HG03342 (cell line): Measurements from ENCODE around the gene ERC2.

Source experiments
- ATAC-seq: cut with Tn5 transposase; IDR thresholded peaks from one replicate; pipeline ENCODE4 v1.9.1; 2021; ENCODE audit warnings: mild to moderate bottlenecking, moderate library complexity; ENCODE audit not compliant: unreplicated experiment

ERC2 gene

DNA sequence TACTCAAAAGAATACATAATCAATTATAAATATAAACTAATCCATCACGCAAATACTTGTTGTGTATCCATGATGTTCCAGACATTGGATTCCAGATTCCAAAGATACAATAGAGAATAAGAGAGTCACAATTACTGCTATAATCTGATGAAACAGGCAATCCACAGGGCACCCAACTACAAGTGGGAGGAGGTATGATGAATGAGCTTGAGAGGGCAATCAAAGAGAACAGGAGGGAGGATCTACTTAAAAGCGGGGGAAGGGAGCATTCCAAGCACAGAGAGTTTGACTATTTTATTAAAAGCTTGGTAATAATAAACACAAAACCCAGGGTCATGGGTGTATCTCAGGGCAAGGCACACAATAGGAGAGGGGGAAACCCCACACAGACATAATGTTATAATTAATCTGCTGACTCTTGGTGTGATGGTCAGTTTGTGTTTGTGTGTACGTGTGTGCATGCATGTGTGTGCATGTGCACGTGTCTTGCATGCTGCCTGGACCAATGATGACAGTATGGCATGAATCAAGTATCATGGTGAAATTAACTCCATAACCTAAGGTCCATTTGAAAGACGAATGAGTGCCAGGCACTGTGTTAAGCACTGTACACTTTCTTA is 655.8 kb downstream of the ERC2 start:
- ATAC-seq, result no peak

- ATAC-seq, result no peak
Measured at GRCh38 chr3:55807210-55807609, 661.1 kb downstream of the ERC2 start.

DNA sequence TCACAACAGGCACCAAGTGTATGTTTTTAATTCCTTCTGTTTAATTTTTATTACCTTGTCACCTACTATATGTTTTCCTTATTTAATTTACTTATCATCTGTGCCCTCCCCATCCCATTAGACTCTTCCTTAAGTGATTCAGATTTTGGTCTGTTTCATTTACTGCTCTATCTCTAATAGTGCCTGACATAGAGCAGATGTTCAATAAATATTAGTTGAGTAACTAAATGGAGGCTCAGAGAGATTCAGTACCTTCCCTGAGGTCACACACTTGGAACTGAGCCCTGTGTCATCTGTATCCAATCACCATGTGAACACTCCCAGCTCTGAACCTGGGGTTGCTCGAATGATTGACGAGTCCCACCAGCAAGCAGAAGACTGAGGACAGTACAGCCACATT is 663.1 kb downstream of the ERC2 start:
- ATAC-seq, result no peak

DNA sequence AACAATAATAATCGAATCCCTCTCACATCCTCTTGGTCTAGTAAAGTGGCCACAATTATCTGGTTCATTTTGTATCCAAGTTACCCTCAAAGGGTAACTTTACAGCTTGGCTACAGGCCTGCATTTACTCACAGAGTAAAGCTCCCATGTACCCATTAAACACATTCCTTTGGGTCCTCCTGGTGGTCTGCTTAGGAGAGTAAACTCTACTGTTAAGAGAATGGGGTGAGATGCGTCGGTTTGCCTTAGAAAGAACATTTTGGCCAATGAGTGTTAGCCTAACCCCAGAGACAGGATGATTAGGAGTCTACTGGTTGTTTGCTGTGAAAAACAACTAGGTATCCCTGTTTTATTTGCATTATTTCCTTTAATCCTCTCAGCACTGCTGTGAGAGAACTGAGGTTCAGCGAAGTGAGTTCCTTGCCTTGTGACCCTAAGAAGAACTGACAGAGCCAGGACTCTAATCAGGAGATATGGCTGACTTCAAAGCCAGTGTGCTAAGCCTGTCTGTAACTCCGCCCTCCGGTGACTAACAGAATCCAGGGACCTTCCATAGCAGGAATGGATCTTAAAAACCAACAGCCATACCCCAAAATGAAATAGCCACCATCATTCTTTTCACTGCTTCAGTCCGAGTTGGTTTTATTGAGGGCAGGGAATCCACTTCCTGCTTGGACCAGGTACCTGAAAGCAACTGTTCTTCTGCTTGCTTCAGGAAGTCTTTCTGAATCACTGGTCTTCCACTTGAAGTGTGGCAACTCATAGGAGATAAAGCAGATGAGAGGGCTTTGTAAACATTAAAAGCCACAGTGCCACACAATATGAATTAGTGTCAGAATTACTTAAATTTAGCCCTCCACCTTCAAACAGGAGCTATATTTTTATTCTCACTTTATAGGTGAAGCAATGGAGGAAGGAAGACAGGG is 663.8 kb downstream of the ERC2 start:
- ATAC-seq, result no peak

DNA sequence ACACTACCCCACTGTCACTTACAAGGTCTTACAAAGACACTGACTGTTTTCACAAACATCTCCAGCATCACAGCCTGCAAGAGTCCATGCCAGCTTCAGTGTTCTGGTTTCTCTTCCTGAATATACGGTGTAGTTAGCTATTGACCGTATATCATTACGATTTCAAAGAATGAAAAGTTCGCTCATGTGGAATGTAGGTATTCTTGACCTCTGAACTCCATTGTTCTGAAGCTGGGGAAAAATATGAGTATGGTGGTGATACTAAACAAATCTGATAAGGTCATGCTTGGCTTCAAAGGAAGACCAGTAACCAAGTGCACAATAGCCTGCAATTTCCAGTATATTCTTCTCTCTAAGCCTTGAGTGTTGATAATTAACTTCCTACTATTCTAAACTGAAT is 665.5 kb downstream of the ERC2 start:
- ATAC-seq, result no peak

DNA sequence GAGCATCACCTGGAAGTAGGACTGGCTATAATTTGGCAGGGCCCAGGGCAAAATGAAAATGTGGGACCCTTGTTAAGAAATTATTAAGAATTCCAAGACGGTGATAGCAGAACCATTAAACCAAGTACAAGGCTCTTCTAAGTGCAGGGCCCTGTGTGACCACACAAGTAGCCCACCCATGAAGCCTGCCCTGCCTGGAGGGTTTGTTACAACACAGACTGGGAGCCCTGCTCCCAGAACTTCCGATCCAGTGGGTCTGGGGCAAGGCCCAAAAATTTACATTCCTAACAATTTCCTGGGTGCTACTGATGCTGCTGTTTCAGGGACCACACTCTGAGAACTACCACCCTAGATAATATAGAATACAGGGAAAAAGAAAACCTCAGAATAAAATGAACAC is 666.6 kb downstream of the ERC2 start:
- no peak for ATAC-seq

GRCh38 chr3:55801068-55801467 is 667.2 kb downstream of the ERC2 start:
- no peak for ATAC-seq

GRCh38 chr3:55797775-55798174 is 670.5 kb downstream of the ERC2 start:
- no peak for ATAC-seq

DNA sequence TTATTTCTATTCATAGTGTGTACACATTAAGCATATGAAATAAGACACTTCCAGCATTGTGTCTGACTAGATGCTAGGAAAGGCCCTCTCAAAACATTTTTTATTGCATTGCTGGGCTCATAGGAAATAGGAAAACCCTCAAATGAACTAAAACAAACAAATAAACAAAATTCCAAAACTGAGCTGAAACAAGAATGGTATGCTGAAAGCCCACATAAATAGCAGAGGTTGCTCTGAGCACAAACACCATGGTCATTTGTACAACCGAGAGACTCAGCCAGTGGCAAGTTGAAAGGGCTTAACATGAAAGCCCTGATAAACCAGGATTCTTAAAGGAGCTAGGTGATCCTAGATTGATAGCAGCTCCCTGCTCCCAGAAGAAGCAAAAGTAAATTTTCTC is 671.2 kb downstream of the ERC2 start:
- no peak for ATAC-seq

DNA sequence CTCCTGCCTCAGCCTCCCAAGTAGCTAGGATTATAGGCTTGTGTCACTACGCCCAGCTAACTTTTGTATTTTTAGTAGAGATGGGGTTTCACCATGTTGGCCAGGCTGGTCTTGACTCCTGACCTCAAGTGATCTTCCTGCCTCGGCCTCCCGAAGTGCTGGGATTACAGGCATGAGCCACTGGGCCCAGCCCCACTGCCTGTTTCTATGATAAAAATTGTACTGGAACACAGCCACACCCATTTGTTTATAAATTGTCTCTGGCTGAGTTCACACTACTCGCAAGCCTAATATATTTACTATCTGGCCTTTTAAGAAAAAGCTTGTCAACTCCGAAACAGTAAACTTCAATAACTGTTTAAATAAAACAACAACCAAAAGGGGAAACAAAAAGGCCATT is 671.7 kb downstream of the ERC2 start:
- ATAC-seq, result no peak

DNA sequence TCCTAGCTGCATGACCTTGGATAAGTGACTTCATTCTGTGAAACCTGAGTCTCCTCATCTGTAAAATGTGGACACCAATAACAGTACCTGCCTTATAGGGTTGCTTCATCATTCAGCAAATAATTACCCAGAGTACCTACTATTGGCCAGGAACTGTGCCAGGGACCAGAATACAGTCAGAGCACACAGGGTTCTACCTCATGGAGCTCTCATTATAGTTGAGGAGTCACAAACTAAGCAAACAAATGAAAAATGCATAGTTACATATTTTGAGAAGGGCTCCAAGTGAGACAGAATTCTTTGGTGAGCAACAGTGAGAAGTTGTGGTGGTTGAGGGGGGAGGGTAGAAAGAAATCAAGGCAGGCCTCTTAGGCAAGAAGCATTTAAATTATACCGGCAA is 672.5 kb downstream of the ERC2 start:
- ATAC-seq, result no peak

DNA sequence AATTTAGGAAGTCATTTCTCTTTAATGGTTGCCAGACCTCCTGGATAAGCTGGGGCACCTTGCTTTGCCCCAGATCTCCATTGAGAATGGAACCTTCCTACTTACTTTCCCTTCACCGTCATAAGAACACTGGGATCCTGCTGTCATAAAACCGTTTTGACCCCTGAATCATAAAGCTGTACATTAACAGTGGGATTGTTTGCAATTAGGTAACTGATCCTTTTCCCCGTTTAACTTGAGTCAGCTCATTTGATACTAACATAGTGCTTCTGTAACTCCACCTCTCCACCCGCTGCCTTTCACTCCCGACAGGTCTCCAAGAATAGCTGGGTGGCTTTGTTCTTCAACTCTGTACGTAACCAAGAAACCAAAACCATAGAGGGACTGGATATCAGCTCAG is 673.0 kb downstream of the ERC2 start:
- no peak for ATAC-seq

DNA sequence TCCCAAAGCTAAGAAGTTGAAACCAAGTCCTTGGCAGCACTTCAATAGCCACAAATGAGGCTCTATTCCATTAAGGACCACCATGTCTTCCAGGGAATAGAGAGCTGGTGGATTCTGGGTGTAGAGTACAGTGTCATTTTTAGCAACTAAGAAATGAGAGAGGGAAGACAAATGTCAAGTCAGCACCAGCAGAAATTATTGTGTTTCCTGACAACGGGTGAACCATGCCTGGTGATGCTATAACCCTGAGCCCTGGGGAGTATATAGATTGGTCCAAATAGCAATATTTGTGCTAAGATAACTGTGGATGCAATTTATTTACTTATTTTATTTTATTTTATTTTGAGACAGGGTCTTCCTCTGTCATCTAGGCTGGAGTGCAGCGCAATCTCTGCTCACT is 675.5 kb downstream of the ERC2 start:
- ATAC-seq, result no peak

GRCh38 chr3:55792009-55792408 is 676.3 kb downstream of the ERC2 start:
- no peak for ATAC-seq

- ATAC-seq, result no peak
Measured at GRCh38 chr3:55790596-55791350, 677.5 kb downstream of the ERC2 start.

DNA sequence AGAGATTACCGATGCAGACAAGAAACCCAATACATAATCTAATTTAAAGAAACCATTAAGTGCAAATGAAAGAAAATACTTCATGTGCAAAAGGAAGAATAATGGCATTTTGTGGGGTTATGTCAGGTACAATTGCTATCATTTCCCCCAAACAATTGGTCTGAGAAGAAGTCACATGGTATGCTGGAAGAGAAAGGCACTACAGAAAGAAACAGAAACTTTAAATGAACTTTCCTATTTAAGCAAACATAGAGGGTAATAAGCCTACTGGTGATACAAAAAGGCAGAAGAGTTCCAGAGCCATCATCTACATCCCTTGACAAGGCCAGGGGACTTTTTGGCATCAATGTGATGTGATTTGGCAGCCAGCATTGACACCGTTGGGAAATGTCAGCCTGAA is 678.8 kb downstream of the ERC2 start:
- ATAC-seq, result no peak

DNA sequence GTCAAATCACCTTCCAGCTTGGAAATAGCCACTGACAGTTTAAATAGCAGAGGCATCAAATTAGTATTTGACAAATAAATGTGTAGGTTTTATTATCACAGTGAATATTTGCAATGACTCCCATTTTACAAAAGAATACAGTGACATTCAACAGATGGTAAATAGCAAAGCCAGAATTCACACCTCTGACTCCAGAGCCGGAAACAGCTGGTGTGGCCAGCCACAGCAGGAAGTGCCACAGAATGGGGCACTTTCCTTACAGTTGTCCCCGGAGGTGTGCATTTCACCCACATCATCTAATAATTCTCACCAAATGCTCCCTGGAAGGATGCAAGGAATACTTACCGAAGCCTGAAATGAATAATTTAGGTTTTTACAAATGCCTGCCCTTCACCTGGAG is 685.5 kb downstream of the ERC2 start:
- no peak for ATAC-seq

GRCh38 chr3:55782351-55782750 is 685.9 kb downstream of the ERC2 start:
- no peak for ATAC-seq

DNA sequence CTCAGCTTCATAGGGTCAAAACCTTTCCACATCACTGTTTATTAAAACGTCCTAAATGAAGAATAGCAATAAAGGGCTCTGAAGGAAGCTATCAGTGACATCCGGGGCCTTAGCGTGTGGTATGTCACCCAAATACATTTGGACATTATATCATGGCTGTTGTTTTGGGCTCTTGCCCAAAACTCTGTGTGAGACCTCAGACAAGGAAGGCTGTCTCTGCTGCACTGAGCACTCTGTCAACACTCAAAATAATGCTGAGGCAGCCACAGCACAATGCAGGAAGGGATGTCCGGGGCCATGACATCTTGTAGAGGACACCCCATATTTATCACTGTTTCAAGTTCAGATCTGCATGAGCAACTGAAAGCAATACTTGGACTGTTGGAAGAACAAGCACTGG is 687.4 kb downstream of the ERC2 start:
- no peak for ATAC-seq

DNA sequence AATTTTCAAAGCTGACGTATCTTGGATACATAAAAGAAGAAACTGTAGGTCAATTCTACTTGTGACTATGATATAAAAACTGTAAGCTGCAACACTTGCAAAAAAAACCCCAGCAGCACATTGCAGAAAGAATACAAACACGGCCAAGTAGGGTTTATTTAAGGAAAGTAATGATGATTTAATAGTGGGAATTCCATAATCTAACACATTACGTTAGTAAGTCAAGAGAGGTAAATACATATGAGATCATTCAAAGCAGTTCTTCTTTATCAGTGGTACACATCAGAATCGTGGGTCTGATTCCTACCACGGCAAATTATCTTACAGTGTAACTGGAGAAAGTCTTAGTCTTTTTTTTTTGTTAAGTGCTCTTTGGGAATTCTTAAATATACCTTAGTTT is 688.7 kb downstream of the ERC2 start:
- no peak for ATAC-seq

DNA sequence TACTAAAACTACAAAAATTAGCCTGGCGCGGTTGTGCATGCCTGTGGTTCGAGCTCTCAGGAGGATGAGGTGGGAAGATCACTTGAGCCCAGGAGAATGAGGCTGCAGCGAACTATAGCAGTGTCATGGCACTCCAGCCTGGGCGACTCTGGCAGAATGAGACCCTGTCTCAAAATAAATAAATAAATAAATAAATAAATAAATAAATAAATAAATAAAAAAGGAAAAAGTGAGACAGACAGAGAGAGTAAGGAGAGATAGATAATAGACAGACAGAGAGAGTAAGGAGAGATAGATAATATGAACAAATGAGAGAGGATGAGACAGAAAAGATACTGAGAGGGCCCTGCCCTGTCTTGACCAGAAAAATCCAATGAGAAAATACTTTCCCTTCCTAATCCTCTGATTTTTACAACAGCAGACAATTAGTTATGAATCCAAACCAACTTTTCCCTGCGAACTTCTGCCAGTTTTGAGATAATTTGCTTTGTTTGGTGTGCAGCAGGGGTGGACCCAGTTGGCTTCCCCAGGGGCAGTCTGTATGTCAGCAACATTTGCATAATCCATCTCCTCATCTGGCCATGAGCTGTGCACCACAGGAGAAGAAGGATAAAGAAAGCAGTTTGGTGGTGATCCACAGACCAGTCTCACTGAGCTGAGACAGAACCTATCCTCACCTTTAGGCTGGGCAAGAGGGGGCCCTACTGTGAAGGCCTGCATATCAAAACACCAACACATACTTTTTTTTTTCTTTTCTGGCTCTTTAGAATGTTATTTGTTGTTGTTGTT is 692.7 kb downstream of the ERC2 start:
- ATAC-seq, result no peak
